HFF-Myc (cell line): Measurements from ENCODE around the gene GP1BB.

Source experiments
- DNase-seq: peaks from one replicate; pipeline ENCODE4 v3.0.0-alpha.2; 2011; ENCODE audit warnings: low read depth; ENCODE audit errors: extremely low read depth
- H3K4me3 ChIP-seq: replicated peaks from 2 replicates; pipeline ENCODE4 v1.5.1; 2011; ENCODE audit warnings: low read depth, mild to moderate bottlenecking, control low read depth, low read length
- TF ChIP-seq, protein P1 (sequence below): IDR thresholded peaks from 2 replicates; pipeline ENCODE4 v1.5.1; 2012; ENCODE audit warnings: mild to moderate bottlenecking, low read depth, low read length, control low read depth; ENCODE audit errors: missing control alignments

The GP1BB gene

DNA sequence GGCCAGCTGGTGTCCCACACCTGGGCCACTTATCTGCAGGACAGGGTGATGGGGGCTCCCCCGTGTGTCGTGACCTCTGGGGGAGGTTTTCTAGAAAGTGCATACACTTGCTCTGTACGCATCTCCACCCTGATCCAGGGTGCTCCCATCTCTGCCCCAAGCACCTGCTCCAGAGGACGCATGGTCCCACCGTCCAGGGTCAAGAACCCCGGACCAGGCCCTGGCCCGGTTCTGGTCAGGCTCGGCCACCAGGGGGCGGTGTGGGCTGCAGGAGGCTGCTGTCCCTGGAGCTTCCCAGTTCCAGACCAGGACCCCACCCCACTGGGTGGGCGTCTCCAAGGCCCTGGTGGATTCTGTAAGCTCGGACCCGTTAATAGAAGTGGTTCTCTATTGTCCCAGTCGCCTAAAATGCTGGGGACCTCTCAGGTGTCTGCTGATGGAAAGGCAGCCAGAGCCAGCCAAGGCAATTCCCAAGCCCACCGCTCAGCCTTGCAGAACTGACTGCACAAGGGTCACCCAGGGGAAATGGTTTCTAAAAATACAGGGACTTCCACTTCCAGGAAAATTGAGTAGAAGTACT, 43.7 kb upstream of the GP1BB start:
- no peak overlapping the region for H3K4me3 ChIP-seq
- TF ChIP-seq, protein P1, sequence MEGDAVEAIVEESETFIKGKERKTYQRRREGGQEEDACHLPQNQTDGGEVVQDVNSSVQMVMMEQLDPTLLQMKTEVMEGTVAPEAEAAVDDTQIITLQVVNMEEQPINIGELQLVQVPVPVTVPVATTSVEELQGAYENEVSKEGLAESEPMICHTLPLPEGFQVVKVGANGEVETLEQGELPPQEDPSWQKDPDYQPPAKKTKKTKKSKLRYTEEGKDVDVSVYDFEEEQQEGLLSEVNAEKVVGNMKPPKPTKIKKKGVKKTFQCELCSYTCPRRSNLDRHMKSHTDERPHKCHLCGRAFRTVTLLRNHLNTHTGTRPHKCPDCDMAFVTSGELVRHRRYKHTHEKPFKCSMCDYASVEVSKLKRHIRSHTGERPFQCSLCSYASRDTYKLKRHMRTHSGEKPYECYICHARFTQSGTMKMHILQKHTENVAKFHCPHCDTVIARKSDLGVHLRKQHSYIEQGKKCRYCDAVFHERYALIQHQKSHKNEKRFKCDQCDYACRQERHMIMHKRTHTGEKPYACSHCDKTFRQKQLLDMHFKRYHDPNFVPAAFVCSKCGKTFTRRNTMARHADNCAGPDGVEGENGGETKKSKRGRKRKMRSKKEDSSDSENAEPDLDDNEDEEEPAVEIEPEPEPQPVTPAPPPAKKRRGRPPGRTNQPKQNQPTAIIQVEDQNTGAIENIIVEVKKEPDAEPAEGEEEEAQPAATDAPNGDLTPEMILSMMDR, result peak; percentile 86
- DNase-seq, result no peak

DNA sequence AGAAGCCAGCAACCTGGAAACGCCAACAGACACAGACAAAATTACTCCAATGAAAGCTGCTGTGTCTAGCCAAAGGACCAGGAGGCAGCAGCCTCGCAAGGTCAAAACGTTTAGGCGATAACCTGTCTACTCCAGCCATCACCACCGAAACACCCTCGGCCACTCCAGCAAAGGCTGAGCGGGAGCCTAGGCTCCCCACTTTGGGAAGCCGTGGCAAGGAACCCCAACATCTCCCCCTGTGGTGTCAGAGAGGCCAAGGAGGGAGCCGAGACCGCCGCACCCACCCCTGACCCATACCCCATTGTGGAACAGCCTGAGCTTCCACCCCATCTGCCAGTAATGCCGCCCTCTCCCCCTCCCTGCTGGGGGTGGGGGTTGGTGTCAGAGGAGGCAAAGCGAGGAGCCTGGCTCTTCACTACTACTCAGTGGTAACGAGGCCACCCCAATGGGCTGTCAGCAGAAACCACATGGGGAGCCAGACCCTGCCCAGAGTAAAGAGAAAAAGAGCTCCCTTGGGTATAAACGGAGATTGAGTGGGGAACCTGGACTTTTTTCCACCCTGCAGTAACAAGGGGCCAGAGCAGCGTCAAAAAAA, 43.0 kb upstream of the GP1BB start:
- TF ChIP-seq, protein P1, result no peak
- H3K4me3 ChIP-seq, result no peak overlapping the region
- DNase-seq, result no peak

- no peak for DNase-seq
- TF ChIP-seq, protein P1, result no peak
- H3K4me3 ChIP-seq, result no peak overlapping the region
Measured at GRCh38 chr22:19680911-19681862, 42.2 kb upstream of the GP1BB start.

DNA sequence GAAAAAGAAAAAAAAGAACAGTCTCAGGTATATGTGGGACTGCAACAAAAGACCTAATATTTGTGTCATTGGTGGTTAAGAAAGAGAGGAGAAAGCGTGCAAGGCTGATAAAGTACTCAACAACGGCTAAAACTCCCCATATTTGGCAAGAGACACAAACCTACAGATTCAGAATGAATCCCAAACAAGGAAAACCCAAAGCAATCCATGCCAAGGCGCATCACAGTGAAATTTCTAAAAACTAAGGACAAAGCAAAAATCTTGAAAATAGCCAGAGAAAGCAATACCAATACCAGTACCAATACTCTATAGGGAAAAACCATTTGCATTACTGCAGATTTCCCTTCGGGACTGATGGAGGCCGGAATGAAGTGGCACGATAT, 41.5 kb upstream of the GP1BB start:
- TF ChIP-seq, protein P1, result no peak
- DNase-seq, result no peak
- no peak overlapping the region for H3K4me3 ChIP-seq

DNA sequence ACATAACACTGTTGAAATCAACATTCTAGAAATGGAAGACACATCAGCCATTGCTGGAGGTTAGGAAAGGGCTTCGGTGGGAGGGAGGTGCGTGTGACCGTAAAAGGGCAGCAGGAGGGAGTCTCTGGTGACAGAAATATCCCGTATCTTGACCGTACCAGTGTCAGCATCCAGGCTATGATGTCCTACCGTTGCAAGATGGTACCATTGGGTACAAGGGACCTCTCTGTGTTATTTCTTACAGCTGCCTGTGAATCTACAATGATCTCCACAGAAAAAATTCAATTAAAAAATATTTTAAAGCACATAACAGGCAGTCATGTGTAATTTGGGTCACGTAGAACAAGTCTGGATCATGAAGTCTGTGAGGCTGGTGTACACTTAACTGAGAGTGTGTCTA, 36.4 kb upstream of the GP1BB start:
- TF ChIP-seq, protein P1, result no peak
- no peak overlapping the region for H3K4me3 ChIP-seq
- no peak for DNase-seq

DNA sequence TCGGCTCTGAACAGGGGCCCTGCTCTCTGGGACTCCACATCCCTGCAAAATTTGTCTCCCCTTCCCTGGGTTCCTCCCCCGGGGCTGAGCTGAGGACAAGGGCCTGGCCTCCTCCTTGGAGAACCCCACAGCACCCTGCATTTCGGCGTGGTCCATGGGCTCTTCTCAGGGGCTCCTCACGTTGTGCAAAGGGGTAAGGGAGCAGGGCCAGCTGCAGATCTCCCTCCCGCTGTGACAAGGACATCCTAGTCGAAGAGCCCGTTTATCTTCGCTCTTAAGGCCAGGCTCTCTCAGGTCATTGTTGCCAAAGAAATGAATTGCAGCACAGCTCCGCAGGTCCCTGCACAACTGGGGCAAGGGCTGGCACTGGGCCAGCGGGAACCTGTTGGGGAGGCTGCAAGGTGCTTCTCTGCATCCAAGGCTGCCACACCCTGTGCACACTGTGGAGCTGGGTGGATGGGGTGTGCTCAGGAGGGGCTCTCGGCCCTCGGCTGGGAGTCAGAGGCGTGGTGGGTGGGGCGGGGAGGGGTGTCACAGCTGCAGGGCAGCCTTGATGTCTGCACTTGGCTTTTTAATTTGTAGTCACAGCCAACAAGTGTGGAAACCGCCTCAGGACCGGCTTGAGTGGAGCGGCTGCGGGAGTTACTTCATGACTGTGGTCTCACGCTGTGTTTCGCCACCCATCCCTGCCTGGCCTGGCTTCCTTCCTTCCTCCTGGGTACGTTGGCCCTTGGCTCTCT, 35.6 kb upstream of the GP1BB start:
- H3K4me3 ChIP-seq, result no peak overlapping the region
- DNase-seq, result no peak
- TF ChIP-seq, protein P1, result no peak
